Mammary epithelial cell (primary cell): ENCODE measurements around the gene FBXO11.

Source experiments
- EZH2 ChIP-seq: IDR thresholded peaks from 2 replicates; pipeline ENCODE4 v1.6.1; 2012; ENCODE audit warnings: low read length, inconsistent platforms, borderline replicate concordance
- TF ChIP-seq, protein P1 (sequence below), 2 donors: IDR thresholded peaks in 1 of 2; conservative IDR thresholded peaks in 1 of 2; 2 replicates each; pipeline ENCODE4 v1.5.1; 2011 to 2012; ENCODE audit warnings: inconsistent platforms in 2 of 2, low read length in 2 of 2, mild to moderate bottlenecking in 2 of 2, control low read depth in 1 of 2, low read depth in 1 of 2; ENCODE audit not compliant: insufficient read depth in 1 of 2; ENCODE audit errors: extremely low read depth in 1 of 2

GRCh38 chr2:47864566-47864965, 41.7 kb downstream of the FBXO11 start:
- TF ChIP-seq, protein P1, sequence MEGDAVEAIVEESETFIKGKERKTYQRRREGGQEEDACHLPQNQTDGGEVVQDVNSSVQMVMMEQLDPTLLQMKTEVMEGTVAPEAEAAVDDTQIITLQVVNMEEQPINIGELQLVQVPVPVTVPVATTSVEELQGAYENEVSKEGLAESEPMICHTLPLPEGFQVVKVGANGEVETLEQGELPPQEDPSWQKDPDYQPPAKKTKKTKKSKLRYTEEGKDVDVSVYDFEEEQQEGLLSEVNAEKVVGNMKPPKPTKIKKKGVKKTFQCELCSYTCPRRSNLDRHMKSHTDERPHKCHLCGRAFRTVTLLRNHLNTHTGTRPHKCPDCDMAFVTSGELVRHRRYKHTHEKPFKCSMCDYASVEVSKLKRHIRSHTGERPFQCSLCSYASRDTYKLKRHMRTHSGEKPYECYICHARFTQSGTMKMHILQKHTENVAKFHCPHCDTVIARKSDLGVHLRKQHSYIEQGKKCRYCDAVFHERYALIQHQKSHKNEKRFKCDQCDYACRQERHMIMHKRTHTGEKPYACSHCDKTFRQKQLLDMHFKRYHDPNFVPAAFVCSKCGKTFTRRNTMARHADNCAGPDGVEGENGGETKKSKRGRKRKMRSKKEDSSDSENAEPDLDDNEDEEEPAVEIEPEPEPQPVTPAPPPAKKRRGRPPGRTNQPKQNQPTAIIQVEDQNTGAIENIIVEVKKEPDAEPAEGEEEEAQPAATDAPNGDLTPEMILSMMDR (conservative IDR thresholded peaks at IDR 0.05 in 1 of 2, IDR thresholded peaks at IDR 0.05 in 1 of 2; ENCODE audit: extremely low read depth in 1 of 2, insufficient read depth in 1 of 2, low read depth in 1 of 2, low read length in 2 of 2), result no peak
- no peak for TF ChIP-seq EZH2
